Adrenal gland (tissue), 12 donors: Measurements from ENCODE around the gene UCP3. TPM values are rescaled to one million over a fixed set of nuclear protein-coding genes. Genes with fewer than 3 reads are reported as not detected.

Experiments used
- DNase-seq, 7 donors: peaks; one replicate each; pipeline ENCODE4 v3.0.0-alpha.2; 2019 to 2020
- H3K27ac ChIP-seq, 5 donors: fragments of 200-600 bp; sonication (generic) in 4 of 5; 1 replicate in 3 of 5; 2 replicates in 2 of 5; pipeline versions ENCODE4 v1.5.1 to v1.8.0; 2016 to 2020; ENCODE audit warnings: mild to moderate bottlenecking in 1 of 5
- H3K27me3 ChIP-seq: fragments of 200-600 bp; 2 replicates; pipeline ENCODE4 v1.8.0; 2021
- H3K36me3 ChIP-seq, 2 donors: fragments of 200-600 bp; replicated peaks in 1 of 2; 1 replicate in 1 of 2; 2 replicates in 1 of 2; pipeline versions ENCODE4 v1.5.1 to v1.8.0; 2018 to 2022
- H3K4me1 ChIP-seq, 2 donors: fragments of 200-600 bp; replicated peaks in 1 of 2; 1 replicate in 1 of 2; 2 replicates in 1 of 2; pipeline versions ENCODE4 v1.5.1 to v1.8.0; 2018 to 2021
- H3K4me3 ChIP-seq, 4 donors: fragments of 200-600 bp; sonication (generic) in 3 of 4; one replicate each; pipeline ENCODE4 v1.5.1; 2016 to 2018
- H3K9me3 ChIP-seq, 3 donors: fragments of 200-600 bp; sonication (generic) in 1 of 3; replicated peaks in 1 of 3; 1 replicate in 2 of 3; 2 replicates in 1 of 3; pipeline versions ENCODE4 v1.5.1 to v1.8.0; 2016 to 2021
- CTCF ChIP-seq, 6 experiments: fragments of 450-650 bp in 4 of 6; fragments of 200-600 bp in 2 of 6; sonication (generic) in 1 of 6; IDR thresholded peaks; 1 replicate in 5 of 6; 2 replicates in 1 of 6; pipeline versions ENCODE4 v1.5.1 to v1.8.0; 2016 to 2021; ENCODE audit warnings: antibody characterized with exemption in 6 of 6, mild to moderate bottlenecking in 2 of 6, moderate library complexity in 1 of 6
- POLR2A ChIP-seq, 2 donors: fragments of 450-650 bp; IDR thresholded peaks; one replicate each; pipeline ENCODE4 v1.6.1; 2017; ENCODE audit warnings: antibody characterized with exemption in 2 of 2, mild to moderate bottlenecking in 2 of 2, moderate library complexity in 1 of 2
- whole genome bisulfite sequencing, 4 donors: extraction: QIAGEN DNeasy Blood & Tissue Kit in 2 of 4; methylation state at CpG; one replicate each; pipeline versions ENCODE4 v1.1.5 to v1.1.7; 2013 to 2017; 5-methylcytosine and 5-hydroxymethylcytosine counted together
- intact Hi-C, 2 donors: fragments of 100-400 bp; cut with DNase I; formaldehyde crosslinking; loops; one replicate each; pipeline versions ENCODE4 v1.14.1 to v1.15.0; 2022 to 2023
- polyA plus RNA-seq, 3 donors: library from polyadenylated mRNA; stranded (reverse); fragments of 200-250 nt in 2 of 3; fragments of 350-450 nt in 1 of 3; fragmentation: Illumina TruSeq in 1 of 3; extraction: RNeasy Lipid Tissue Mini Kit (QIAGEN cat#74804) in 1 of 3; gene quantifications; one replicate each; pipeline ENCODE4 v1.2.3, GENCODE V29; 2013 to 2014
- total RNA-seq, 9 donors: library from RNA; depleted of rRNA in 4 of 9; stranded (reverse); fragments of >200 nt in 4 of 9; fragments of 120-200 nt in 1 of 9; fragmentation: NEBNext Ultra II Directional in 1 of 9; extraction: Animal tissue kit (Norgen Biotek cat#: 25700) in 1 of 9; gene quantifications; one replicate each; pipeline versions ENCODE4 v1.1.0 to v1.2.4, GENCODE V29; 2013 to 2023
- donor health status: healthy with polysubstance abuse.
- donor health status: Bipolar disorder and iron deficiency.
- donor health status: DM: yes; HTN: yes; CAD: no.
- donor health status: DM: no; HTN: no; CAD: no.
- donor health status: DM: no; HTN: no; CAD: no.
- donor health status: DM: yes; HTN: yes; CAD: no.

The UCP3 gene
- total and polyA plus RNA-seq, 12 donors, result 0.36 to 6.3 (median 1.4) TPM

DNA sequence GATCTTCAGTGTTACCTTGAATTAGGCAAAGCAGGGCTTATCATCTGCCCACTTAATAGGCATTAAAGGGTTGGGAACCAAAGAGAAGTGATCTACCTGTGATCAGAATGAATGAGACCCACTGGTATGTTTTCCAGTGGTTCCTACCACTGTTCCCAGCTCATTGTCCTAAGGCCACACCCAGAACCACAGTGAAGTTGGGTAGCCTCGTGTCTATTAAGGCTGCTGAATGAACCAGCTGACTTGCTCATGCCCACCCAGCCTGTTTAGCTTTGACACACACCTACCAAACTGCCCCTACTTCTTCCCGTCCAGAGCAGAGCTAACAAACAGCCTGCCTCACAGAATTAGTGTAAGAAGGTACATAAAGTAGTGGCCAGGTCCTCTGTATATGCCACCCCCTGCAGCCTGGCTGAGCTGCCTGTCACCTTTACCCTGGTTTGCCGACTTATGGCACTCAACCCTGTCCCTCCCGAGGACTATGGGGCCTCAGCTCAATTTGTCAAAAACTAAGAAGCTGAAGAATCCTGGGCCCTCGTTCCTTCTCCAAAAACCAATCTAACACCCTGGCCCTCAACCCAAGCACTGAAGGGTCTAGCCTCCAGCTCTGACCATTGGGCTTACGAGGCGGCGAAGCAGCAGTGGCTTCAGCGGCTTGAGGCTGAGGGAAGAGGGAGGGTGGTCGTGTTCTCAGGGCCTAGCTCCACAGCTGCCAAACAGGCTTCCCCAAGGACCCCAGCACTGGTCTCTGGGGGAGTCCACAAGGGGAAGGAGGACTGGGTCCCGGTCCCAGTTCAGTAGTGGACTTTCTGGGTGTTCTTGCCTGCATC, 36.0 kb downstream of the UCP3 start:
- H3K27me3 ChIP-seq, result no peaks in the 10 kb centered on the region
- H3K9me3 ChIP-seq, result no peaks in the 10 kb centered on the region
- TF ChIP-seq CTCF (IDR thresholded peaks at IDR 0.05) (no peak), POLR2A (IDR thresholded peaks at IDR 0.05) (no peak)
- 87 to 93% (median 92%) methylated on average over 9 to 11 of the region's 11 CpGs for WGBS, 4 donors
- H3K36me3 ChIP-seq, result peaks cover 0 to 28% of the 10 kb centered on the region in 2 donors
- H3K4me3 ChIP-seq, result no peak overlapping the region
- no peaks in the 10 kb centered on the region for H3K4me1 ChIP-seq
- no peak overlapping the region for H3K27ac ChIP-seq
- intact Hi-C loops, result no loop called here
- no peak for DNase-seq

GRCh38 chr11:73972187-73972586, 36.7 kb downstream of the UCP3 start:
- intact Hi-C loops, result no loop called here
- H3K36me3 ChIP-seq, result peaks cover 0 to 22% of the 10 kb centered on the region in 2 donors
- no peaks in the 10 kb centered on the region for H3K9me3 ChIP-seq
- H3K4me1 ChIP-seq, result no peaks in the 10 kb centered on the region
- TF ChIP-seq POLR2A (IDR thresholded peaks at IDR 0.05) (no peak), CTCF (IDR thresholded peaks at IDR 0.05) (no peak)
- H3K27ac ChIP-seq, result no peak overlapping the region
- no peaks in the 10 kb centered on the region for H3K27me3 ChIP-seq
- no peak for DNase-seq
- H3K4me3 ChIP-seq, result no peak overlapping the region
- whole genome bisulfite sequencing, 4 donors, result 96 to 98% methylated on average over 1 of the region's 1 CpG; no CpG with 5 or more reads in 2 of the 4 donors

GRCh38 chr11:73971175-73971719, 37.6 kb downstream of the UCP3 start:
- intact Hi-C loops, result no loop called here
- H3K27ac ChIP-seq, result no peak overlapping the region
- WGBS, 4 donors, result 86 to 98% (median 92%) methylated on average over 6 of the region's 6 CpGs
- no peaks in the 10 kb centered on the region for H3K27me3 ChIP-seq
- peaks cover 0 to 13% of the 10 kb centered on the region in 2 donors for H3K36me3 ChIP-seq
- DNase-seq, result no peak
- no peaks in the 10 kb centered on the region for H3K9me3 ChIP-seq
- H3K4me1 ChIP-seq, result no peaks in the 10 kb centered on the region
- TF ChIP-seq CTCF (IDR thresholded peaks at IDR 0.05) (no peak), POLR2A (IDR thresholded peaks at IDR 0.05) (no peak)
- H3K4me3 ChIP-seq, result no peak overlapping the region

DNA sequence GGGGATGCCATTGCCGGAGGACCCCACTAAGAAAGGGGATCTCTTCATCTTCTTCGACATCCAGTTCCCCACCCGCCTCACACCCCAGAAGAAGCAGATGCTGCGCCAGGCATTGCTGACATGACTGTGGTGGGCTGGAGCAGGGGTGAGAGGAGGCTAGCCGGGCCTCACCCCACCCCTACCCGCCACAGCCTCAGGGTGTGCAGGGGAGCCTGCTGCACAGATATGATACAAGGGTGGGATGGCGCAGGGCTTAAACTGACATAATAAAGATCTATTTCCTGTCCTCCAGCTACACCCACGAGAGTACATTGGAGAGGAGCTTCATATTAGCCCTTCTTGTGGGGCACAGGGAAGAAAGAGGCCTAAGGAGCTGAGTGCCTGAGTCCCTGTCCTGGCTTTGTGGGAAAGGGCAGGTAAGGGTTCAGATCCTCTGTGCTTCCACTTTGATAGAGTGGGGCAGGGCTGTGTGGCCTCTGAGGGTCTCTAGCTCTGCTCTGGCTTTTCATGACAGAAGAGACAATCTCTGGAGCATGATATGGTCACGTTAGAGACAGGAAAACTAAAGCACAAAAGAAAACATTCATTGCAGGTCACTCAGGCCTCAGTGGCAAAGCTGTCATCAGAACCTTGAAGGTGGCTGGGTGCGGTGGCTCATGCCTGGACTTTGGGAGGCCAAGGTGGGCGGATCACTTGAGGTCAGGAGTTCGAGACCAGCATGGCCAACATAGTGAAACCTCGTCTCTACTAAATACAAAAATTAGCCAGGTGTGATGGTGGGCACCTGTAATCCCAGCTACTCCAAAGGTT, 38.7 kb downstream of the UCP3 start:
- Histone ChIP-seq H3K4me1 (no peaks in the 10 kb centered on the region), H3K27me3 (no peaks in the 10 kb centered on the region), H3K4me3 (no peak overlapping the region), H3K9me3 (no peaks in the 10 kb centered on the region), H3K36me3 (peaks cover 0 to 2% of the 10 kb centered on the region in 2 donors), H3K27ac (no peak overlapping the region)
- TF ChIP-seq POLR2A (IDR thresholded peaks at IDR 0.05), result no peak
- intact Hi-C loops, result loop anchor here (10.0 kb wide), 2 partner anchors 105 to 285 kb away; no protein-coding TSS in a partner anchor
- no peak for DNase-seq
- 84 to 91% (median 87%) methylated on average over 8 to 13 of the region's 13 CpGs for WGBS, 4 donors
